Measurements from ENCODE around the gene GAS2L1. TPM values are rescaled to one million over a fixed set of nuclear protein-coding genes. Genes with fewer than 3 reads are reported as not detected.

GAS2L1 gene
- total RNA-seq, 2 donors from 2014 or later = 32.5 to 52.9 TPM

DNA sequence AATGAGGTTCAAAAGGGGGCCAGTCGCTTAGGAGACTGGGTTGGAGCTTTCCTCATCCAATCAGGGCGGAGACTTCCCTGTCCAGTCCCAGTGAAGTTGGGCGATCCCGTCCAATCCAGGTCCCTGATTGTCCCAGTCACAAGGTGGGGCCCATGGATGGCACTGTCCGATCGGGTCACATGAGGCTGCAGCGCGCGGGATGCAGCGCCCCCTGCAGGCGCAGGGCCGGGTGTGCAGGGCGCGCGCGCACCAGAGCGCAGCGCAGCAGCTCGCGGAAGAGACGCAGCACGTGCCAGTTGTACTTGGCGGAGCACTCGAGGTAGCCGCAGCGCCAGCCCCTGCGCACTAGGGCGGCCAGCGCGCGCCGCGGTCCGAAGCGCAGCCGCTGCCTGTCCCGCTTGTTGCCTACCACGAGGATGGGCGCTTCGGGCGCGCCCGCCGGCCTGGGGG is 6.7 kb downstream of the GAS2L1 start:
- H3K36me3 ChIP-seq = no peaks in the 10 kb centered on the region
- H3K9me3 ChIP-seq = no peaks in the 10 kb centered on the region
- no peak overlapping the region for H3K4me3 ChIP-seq
- peaks cover 15% of the 10 kb centered on the region for H3K27me3 ChIP-seq (replicated peaks; ENCODE audit: insufficient read depth)
- H3K4me1 ChIP-seq (ENCODE audit: control insufficient read depth in 1 of 2, low read depth in 2 of 2) = peaks cover 46 to 67% of the 10 kb centered on the region in 2 donors
- DNase-seq (ENCODE audit: low spot score) (no peak), ATAC-seq (ENCODE audit: insufficient number of reproducible peaks, low FRiP score, low read depth) (no peak)
- TF ChIP-seq, protein P1, sequence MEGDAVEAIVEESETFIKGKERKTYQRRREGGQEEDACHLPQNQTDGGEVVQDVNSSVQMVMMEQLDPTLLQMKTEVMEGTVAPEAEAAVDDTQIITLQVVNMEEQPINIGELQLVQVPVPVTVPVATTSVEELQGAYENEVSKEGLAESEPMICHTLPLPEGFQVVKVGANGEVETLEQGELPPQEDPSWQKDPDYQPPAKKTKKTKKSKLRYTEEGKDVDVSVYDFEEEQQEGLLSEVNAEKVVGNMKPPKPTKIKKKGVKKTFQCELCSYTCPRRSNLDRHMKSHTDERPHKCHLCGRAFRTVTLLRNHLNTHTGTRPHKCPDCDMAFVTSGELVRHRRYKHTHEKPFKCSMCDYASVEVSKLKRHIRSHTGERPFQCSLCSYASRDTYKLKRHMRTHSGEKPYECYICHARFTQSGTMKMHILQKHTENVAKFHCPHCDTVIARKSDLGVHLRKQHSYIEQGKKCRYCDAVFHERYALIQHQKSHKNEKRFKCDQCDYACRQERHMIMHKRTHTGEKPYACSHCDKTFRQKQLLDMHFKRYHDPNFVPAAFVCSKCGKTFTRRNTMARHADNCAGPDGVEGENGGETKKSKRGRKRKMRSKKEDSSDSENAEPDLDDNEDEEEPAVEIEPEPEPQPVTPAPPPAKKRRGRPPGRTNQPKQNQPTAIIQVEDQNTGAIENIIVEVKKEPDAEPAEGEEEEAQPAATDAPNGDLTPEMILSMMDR (IDR thresholded peaks at IDR 0.05) = peak; percentile 82
- H3K27ac ChIP-seq = no peak overlapping the region

DNA sequence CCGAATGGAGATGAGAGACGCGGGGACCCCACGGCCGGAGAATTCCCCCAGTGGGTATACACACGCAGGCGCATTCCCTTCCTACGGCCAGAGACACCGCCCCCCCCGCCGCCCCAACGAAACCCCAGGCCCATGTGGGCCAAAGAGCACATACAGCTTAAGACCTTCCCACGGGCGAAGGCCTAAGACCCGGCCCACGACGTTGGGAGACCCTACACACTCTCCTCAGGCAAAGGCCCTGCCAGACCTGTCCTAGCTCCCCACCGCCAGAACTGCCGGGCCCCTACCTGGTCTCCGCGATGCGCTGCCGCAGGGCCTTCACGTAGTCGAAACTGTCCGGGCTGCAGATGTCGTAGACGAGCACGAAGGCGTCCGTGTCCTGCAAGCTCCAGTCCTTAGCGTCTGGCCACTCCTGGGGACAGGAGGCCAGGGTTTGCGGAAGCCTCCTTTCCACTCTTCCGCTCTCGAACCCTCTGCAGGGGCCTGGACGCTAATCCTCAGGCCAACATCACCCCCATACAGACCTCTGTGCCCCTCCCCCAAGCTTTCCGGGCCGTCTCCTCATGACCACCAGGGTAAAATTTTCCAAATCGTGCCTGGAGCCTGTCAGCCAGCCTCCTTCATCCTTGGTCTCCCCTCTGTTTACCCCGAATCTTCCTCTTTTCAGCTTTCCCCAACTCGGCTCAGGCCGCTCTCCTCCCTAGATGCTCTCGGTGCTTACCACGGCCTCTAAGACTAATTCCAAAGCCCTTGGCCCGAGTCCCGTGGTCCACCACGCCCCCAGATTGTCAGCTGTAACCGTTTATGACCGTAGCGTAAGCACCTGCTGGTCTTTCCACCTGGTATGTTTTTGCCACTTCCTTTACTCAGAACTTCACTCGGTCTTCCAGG is 7.4 kb downstream of the GAS2L1 start:
- TF ChIP-seq, protein P1 (IDR thresholded peaks at IDR 0.05) = no peak
- peak overlapping the region; percentile 57 for H3K4me3 ChIP-seq
- DNase-seq (ENCODE audit: low spot score) (no peak), ATAC-seq (ENCODE audit: insufficient number of reproducible peaks, low FRiP score, low read depth) (no peak)
- peaks cover 15% of the 10 kb centered on the region for H3K27me3 ChIP-seq (replicated peaks; ENCODE audit: insufficient read depth)
- H3K36me3 ChIP-seq = no peaks in the 10 kb centered on the region
- peaks cover 39 to 60% of the 10 kb centered on the region in 2 donors for H3K4me1 ChIP-seq (ENCODE audit: control insufficient read depth in 1 of 2, low read depth in 2 of 2)
- H3K27ac ChIP-seq = no peak overlapping the region
- H3K9me3 ChIP-seq = no peaks in the 10 kb centered on the region

DNA sequence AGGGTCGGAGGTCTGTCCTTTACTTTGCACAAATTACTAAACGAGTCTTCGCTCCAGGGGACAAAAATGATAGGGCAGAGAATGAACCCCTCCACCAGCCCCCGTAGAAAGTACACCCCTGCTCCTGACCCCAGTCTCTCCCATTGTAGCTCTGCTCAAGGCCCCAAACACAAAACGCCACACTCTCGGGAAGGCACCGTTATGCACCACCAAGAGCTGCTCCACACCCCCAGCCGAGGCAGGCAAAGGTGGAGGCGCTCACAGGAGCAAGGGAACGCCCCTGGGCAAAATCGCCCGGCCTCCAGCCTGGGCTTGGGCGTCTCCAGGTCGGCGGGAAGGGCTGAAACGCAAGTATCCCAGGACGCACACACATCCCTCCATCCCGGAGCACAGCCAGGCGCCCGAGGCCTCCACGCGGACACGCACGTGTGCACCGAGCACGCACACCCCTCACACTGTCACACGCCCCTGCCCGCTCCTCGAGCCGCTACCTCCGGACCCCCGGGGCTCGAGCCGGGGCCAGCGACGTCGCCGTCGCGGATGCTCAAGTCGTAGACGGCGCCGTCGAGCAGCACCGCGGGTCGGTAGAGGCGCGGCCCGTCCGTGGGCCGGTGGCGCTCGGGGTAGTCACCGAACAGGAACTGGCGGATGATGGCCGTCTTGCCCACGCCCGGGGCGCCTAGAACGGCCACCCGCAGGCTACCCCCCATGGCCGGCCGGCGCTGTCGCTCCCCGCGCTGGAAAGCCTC is 8.3 kb downstream of the GAS2L1 start:
- peaks cover 15% of the 10 kb centered on the region for H3K27me3 ChIP-seq (replicated peaks; ENCODE audit: insufficient read depth)
- H3K4me1 ChIP-seq (ENCODE audit: control insufficient read depth in 1 of 2, low read depth in 2 of 2) = peaks cover 30 to 51% of the 10 kb centered on the region in 2 donors
- H3K36me3 ChIP-seq = no peaks in the 10 kb centered on the region
- ATAC-seq (ENCODE audit: insufficient number of reproducible peaks, low FRiP score, low read depth) (no peak), DNase-seq (ENCODE audit: low spot score) (no peak)
- H3K4me3 ChIP-seq = peak overlapping the region; percentile 57
- TF ChIP-seq, protein P1 (IDR thresholded peaks at IDR 0.05) = no peak
- H3K9me3 ChIP-seq = no peaks in the 10 kb centered on the region
- no peak overlapping the region for H3K27ac ChIP-seq

DNA sequence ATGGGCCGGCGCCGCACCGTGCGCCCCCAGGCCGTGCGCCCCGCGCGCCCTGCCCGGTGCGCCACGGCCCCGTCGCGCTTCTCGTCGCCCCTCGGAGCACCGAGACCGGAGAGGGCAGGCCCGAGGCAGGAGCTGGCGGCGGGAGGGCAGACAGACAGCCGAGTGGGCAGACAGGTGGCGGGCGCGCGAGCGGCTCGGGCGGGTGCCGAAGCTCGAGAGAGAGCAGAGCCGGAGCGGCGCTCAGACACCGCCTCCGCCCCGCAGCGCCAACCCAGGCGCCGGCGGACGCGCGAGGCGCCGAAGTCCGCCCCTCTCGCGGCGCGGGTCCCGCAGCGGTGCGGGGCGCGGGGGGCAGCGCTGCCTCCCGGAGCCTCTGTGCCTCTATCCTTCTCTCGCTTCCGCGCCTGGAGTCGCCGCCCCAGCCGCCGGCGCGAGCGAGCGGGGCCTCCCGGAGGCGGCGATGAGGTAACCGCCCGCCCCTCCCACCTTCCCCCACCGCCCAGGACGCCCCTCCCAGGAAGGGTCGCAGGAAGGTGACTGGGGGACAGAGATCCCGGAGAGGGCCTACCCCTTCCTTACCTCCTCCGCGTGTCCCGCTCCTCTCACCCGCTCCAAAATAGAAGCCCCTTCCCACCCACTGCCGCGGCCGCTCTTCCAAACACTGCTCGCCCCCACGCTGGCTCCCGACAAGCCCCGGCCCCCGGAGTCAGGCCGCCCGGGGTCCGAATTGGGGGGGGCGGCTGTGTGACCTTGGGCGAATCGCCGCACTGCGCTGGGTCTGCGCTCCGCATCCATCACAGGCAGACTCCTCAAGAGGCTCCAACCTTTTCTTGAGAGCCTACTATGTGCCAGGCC is 9.1 kb downstream of the GAS2L1 start, which contains the start of gene RASL10A:
TSS of gene RASL10A (minus strand) at position 412 of the 855 bp plus-strand sequence. CDS start 451 bp downstream, outside the sequence.
- DNase-seq (ENCODE audit: low spot score) = no peak
- TF ChIP-seq, protein P1 (IDR thresholded peaks at IDR 0.05) = no peak
- Histone ChIP-seq H3K36me3 (no peaks in the 10 kb centered on the region), H3K4me3 (peak within 1 kb of the TSS; percentile 57), H3K4me1 (ENCODE audit: control insufficient read depth in 1 of 2, low read depth in 2 of 2) (peaks cover 24 to 45% of the 10 kb centered on the region in 2 donors), H3K9me3 (no peaks in the 10 kb centered on the region), H3K27me3 (replicated peaks; ENCODE audit: insufficient read depth) (peaks cover 15% of the 10 kb centered on the region), H3K27ac (no peak within 1 kb of the TSS)
- ATAC-seq (ENCODE audit: insufficient number of reproducible peaks, low FRiP score, low read depth) = no peak

All from thoracic aorta (tissue), 2 donors.